CD4-positive, alpha-beta T cell treated with Interleukin-4 for 4 hours (primary cell): ENCODE measurements around the gene CD247.

Experiments
- DNase-seq: peaks from one replicate; pipeline ENCODE4 v3.0.0-alpha.2; 2020

The CD247 gene

GRCh38 chr1:167511374-167511986 is 6.8 kb downstream of the CD247 start:
- no peak for DNase-seq

DNA sequence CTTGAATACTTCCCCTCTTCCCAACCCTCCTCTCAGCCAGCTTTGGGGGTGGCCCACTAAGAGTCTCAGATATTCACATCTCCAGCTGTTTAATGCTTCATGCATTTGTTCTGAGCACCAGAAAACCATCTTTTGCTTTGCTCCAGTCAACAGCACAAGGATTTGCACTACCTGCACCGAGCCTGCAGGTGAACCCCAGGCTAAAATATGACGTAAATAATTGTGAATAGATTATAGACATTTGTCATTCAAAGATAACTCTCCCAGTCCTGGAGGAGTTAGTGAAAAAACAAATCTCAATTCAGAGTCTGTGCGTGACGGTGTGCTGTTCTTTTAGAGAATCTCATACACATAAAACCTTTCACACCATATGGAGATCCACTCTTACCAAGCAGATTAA is 7.4 kb downstream of the CD247 start:
- no peak for DNase-seq

DNA sequence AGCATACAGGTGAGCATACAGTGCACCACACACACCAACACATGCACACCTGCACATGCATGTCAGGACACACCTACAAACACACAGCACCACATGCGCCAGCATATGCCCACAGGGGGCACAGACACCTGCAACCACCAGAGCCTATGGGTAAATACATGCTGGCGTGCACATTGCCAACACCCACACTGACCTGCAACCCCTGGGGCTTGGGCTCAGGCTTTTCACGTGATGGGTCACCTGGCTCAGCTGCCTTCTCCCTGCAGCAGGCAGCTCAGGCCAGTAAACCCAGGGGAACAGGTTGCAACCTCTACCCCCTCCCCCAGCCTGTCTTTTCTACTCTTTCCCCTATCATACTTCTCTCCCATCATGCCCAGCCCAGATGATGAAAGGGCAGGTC is 8.1 kb downstream of the CD247 start:
- no peak for DNase-seq

GRCh38 chr1:167509587-167509986 is 8.7 kb downstream of the CD247 start:
- peak; percentile 42 for DNase-seq

- no peak for DNase-seq
Observed at GRCh38 chr1:167507719-167508118, 10.6 kb downstream of the CD247 start.

DNA sequence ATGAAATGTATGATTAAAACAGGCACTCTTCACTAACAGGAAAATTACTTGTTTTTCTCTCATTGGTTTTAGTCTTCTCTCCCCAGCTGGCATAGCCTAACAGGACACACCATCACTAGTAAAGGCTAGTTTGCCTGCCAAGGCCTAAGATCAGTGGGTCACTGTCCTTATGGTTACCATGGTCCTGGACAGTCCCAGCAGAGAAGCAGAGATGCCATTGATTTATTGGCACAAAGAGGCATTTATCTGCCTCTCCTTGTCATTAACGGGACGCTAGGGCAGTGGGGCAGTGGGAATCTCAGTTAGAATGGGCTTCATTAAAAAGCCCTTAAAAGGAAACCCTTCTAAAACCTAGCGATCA is 13.9 kb downstream of the CD247 start:
- DNase-seq: no peak

DNA sequence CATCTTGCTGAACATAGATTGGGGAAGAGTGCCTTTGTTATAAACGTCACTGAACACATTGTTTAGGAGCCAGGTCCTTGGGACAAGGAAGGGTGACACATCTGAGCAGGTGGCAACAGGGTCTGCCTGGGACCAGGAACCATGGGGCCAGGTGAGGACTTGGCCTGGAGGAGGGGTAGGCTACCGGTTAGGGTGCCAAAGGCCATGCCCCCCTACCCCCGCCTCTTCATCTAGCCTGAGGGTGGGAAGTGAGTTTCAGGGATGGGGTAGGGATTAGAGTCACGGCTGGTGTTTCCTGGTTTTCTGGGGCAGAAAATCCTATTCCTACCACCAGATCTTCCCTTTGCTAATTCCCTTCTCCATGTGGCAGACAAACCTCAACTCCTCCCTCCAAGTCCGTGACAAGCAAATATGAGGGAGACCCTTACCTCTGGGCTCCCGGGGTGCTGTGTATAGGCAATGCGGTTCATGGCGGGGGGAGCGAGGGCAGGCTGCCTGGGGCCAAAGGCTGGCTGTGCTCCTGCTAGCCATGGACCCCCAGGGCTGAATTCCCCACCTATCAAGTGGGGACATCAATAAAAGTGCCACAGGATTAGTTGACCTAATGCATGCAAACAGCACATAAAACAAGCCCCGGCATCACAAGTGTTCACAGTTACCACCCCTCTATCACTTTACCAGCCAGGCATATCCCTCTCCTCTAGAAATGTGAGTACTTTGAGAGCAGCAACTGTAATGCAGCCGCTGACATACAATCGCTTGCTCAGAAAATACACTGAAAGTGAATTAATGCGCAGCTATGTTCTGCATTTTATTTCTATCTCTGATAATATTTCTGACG is 14.5 kb downstream of the CD247 start:
- DNase-seq: no peak

DNA sequence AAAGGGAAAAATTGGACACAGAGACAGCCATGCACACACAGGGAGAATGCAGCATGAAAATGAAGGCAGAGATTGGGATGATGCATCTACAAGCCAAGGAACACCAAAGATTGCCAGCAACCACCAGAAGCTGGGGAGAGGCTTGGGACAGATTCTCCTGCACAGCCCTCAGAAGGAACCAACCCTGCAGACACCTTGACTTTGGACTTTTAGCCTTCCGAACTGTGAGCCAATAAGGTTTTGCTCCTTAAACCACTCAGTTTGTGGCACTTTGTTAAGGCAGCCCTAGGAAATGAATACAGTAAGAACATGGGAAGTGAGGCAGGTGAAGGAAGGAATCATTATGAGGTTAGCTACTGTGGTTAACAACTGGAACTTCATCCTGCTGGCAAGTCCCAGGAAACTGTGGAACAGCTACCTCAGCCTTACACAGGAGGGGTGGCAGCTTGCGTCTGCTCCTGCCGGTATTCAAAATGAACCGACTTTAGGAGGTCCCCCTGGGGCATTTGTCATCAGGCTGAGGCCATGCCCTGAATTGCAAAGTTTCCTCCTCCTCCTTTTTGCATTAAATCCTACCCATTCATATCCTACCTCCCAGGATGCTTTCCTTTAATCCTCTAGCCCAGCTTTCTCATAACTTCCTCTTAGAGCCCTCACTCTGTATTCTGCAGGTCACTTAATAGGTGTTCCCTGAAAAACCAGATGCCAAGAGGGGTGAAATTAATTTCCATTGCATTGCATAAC is 15.4 kb downstream of the CD247 start:
- no peak for DNase-seq

DNA sequence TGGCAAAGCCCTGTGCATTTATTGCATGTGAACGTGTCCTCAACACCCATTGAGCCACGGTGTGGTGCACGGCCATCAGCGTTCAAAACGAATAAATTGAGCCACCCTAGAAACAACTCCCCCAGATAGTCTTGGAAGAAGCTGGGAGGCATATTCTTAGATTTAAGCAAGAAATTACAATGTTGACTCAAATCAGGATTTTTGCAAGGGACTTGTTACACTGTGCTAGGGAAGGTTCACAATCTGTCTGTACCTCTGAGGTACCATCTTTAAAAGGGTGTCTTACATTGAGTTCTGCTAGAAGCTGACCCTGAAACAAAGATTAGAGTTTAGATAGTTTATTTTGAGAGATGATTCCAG is 16.2 kb downstream of the CD247 start:
- DNase-seq: no peak

- no peak for DNase-seq
Observed at GRCh38 chr1:167501515-167502191, 16.7 kb downstream of the CD247 start.

DNA sequence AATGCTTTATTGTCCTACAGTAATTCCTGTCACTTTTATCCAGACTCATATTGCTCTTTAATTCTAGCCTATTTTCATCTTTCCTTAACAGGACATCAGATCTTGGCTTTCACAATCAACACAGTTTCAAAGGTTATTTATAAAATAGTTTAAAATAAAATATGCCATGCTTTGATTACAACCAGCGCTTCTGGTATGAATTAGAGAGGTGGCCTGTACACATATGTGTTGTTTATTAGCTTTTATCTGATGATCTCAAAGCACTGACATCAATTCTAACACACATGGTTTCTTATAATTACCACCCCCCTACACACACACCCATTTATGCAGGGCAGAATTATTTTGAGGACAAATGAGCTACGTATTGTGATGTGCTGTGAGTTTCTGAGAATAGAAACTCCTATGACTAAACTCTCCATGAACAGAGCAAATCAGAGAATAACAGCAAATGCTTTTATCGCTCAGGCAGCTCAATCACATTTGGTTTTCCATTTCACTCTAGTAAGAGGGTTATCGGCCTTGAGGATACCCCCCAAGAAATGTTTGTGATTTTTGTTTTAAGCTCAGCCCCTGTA is 18.0 kb downstream of the CD247 start:
- DNase-seq: peak; percentile 57

GRCh38 chr1:167499664-167500101 is 18.6 kb downstream of the CD247 start:
- no peak for DNase-seq

GRCh38 chr1:167499106-167499505 is 19.2 kb downstream of the CD247 start:
- DNase-seq: no peak

DNA sequence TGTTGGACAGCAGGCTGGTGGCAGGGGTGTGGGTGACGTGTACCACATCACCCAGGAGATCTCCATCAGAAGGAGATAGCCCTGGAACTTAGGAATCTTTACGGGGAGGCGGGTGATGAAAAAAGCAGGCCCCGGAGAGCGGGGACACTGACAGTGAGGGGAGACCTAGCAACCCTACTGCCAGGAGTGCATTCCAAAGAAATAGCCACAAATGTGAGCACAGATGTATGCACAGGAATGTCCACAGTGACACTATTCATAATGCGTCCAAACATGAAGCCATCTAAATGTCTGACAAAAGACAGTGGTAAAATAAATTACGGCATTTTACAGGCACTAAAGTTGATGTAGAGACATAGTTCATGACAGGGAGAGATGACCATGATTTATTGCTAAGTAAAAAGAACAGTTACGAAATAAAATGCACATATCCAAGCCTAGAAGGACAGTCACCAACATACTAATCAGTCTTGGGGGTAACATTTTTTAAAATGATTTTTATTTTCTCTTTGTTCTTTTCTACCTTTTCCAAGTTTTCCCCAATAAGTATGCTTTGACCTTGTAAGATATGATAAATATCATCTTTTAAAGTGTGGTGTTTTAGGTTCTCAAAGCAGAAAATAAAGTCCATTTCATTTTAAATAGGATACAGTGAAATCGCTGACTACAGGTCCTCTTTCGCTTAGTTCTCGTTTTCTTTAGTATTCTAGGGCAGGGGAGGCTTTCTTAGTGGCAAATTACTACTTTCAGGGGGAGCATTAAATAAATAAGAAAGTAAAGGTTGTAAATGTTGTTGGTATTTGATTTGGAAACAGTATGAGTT is 21.3 kb downstream of the CD247 start:
- no peak for DNase-seq

GRCh38 chr1:167493372-167493771 is 25.0 kb downstream of the CD247 start:
- DNase-seq: no peak

DNA sequence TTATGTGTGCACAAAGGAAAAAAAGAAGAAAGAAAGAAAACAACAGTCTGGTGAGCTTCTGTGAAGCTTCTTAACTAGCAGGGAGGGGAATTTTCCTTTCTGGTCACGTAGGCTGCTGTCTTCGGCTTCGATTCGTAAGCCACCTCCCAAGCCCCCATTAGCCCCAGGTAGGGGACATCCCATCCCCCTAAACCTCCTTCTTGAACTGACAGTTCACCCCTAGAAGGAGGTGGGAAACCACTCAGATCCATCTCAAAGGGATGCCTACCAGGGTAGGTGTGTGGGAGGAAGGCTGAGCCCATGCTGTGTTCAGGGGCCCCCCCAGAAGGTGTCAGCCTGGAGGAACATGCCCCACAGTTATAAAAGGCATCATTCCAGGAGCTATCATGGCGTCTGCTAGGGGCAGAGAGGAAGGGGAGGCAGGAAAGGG is 25.8 kb downstream of the CD247 start:
- peak; percentile 48 for DNase-seq

DNA sequence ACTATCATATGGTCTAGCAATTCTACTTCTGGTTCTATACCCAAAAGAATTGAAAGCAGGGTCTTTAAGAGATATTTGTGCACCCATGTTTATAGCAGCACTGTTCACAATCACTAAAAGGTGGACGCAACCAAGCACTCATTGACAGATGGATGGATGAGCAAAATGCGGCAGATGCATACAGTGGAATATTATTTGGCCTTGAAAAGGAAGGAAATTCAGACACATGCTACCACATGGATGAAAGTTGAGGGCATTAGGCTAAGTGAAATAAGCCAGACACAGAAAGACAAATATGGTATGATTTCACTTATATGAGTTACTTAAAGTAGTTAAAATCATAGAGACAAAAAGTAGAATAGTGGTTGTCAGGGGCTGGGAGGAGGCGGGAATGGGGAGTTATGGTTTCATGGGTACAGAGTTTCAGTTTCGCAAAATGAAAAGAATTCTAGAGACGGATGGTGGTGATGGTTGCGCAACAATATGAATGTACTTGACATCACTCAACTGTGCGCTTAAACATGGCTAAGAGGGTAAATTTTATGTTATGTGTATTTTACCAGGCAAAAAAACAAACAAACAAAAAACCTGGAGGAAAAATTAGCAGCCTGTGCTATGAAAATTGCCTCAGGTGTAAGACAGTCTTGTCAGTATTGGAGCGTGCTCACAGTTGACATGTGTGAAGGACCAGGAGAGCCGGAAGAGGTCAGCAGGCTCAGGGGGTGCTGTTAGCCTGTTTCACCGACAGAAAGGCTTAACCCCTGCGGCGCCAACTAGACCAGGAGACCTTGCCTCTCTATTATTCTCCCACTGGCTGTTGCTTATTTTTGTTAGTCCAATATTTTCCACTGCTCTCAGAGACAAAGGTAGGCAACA is 26.5 kb downstream of the CD247 start:
- DNase-seq: peak; percentile 40

DNA sequence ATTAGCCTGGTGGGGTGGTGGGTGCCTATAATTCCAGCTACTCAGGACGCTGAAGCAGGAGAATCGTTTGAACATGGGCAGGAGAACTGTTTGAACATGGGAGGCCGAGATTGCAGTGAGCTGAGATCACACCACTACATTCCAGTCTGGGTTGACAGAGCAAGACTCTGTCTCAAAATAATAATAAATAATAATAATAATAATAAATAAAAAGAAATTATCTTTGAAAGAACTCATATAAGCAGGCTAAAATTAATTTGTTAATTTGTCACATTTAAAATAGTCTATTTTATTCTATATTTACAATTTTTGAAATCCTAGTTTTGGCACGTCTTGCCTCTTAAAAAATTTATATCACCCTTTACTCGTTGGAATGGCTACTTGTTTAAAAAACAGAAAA is 27.6 kb downstream of the CD247 start:
- DNase-seq: no peak

GRCh38 chr1:167489571-167490340 is 28.6 kb downstream of the CD247 start:
- peak; percentile 61 for DNase-seq

DNA sequence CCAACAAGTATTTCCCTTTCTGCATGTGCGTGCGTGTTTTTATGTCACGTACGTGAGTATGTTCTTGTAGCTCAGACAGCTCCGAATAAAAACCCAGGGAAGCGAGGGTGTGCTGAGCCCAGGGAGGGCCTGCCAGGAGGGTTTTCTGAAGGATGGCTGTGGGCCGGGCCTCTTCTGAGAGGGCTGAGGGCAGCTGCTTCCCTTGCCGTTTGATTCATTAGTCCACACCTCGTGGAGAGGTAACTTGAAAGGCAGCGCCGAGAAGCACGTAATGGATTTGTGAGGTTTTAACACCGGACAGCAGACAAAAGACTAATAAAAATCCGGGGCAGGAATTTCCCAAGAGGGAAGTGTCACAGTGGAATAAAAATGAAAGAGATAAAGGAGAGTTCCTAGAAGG is 29.5 kb downstream of the CD247 start:
- no peak for DNase-seq
